ENCODE data around the gene ASCL2.

ASCL2 gene

DNA sequence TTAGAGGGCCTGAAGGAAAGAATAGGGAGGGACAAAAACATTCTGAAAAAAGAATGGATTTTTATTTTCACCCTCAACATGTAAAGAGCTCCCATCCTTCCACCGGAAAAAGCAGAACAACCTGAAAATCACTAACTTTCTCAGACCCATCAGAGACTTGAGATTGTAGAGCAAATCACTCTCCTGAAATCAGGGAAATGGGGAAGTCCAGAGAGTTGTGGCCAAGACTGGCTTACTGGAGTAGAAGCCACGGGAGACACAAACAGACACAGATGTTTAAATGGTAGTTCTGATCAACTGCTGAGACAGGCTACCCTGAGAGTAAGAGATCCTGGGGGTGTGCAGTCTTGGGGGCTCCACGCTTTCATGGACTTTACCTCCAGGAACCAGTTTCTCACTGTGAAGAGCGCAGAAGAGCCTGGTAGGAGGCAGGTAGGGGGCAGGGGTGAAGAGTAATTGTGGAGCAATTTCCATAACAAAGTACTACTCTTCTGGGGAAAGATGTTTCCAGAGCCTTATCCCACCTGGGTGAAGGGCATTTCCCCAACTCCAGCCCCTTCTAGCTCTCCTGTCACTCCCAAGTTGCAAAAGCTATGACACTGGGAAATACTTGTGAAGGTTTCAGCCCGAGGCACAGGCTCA, 47.1 kb downstream of the ASCL2 start:
- no peak for DNase-seq

- no peak for DNase-seq
These were observed 47.9 kb downstream of the ASCL2 start for GRCh38 chr11:2222451-2222850.

- no peak for DNase-seq
These were observed 48.8 kb downstream of the ASCL2 start for GRCh38 chr11:2221591-2221990.

DNA sequence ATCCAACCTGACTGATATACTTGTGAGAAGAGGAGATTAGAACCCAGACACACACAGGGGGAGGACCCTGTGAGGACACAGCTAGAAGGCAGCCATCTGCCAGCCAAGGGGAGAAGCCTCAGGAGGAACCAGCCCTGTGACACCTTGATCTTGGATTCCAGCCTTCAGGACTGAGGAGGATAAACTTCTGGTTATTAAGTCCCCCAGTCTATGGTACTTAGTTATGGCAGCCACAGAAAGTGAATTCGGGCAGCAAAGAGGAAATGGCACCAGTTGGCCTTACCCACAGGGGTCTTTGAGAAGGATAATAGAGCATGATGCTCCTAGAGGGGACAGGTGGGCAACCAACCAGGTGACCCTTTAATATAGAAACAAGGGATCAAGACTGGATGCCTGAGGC, 49.4 kb downstream of the ASCL2 start:
- no peak for DNase-seq

- DNase-seq: no peak
These were observed 50.1 kb downstream of the ASCL2 start for GRCh38 chr11:2220173-2220771.

- DNase-seq: no peak
These were observed 50.9 kb downstream of the ASCL2 start for GRCh38 chr11:2219318-2220017.

Measured in SHP77 (cell line).